Ramos (cell line): ENCODE results near the gene RSL1D1.

Experiments used
- in situ Hi-C: fragments of 300-500 bp; cut with MboI; formaldehyde crosslinking; loops from one replicate; pipeline ENCODE4 v1.14.3; 2022; ENCODE audit warnings: low sequenced_read_pairs; ENCODE audit not compliant: unreplicated experiment

The RSL1D1 gene

DNA sequence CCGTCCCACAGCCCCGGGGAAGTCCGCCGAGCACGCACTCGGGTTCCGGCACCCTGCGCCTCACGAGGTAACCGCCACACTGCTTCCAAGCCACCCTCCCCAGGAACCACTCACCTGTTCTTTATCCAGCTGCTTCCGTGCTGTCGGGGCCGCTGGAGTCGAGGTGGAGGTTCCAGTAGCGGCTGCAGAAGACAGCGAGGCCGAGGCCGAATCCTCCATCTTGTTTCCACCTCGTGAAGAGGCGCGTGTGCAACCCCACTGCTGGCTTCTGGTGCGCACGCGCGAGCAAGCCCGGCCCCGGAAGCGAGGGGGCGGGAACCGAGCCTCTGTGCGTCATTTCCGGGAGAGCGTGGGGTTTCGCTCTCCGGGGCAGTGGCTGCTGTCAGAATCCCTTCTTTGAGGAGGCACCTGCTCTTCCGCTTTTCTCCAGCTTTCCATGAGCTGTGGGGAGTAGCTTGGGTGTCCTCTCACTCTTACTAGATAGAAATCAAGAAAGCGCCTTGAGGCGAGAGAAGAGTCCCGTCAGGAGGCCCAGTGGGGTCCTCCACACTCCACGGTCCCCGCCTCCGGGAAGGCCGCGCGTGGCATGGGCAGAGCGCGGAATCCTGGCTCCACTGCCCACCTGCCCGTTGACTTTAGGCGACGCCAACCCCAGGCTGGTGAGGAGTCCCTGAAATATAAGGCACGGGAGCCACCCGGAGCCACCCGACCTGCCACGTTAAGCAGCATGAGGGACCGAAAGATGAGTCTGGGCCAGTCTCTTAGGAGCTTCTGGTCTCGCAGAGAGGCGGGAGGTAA, at the start of gene RSL1D1:
Gene RSL1D1 (minus strand): TSS at position 249 of the 798 bp plus-strand sequence. CDS start 30 bp downstream, at position 219.
- in situ Hi-C loops: no loop called here

DNA sequence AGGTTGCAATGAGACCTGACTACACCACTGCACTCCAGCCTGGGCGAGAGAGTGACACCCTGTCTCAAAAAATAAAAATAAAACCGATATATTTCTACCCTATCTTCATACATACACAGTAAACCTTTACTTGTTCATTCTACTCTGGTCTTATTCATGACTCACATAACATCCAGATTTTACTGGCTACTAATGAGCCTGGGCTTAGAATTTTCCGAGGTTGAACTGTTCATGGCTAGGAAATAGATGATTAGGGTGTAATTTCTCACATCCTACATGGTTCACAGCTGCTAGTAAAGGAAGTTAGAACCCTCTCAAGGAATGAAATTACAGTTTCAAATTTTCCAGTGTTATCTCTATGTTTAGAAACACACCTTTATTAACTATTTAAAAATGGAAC, 49.7 kb upstream of the RSL1D1 start:
- in situ Hi-C loops: no loop called here

DNA sequence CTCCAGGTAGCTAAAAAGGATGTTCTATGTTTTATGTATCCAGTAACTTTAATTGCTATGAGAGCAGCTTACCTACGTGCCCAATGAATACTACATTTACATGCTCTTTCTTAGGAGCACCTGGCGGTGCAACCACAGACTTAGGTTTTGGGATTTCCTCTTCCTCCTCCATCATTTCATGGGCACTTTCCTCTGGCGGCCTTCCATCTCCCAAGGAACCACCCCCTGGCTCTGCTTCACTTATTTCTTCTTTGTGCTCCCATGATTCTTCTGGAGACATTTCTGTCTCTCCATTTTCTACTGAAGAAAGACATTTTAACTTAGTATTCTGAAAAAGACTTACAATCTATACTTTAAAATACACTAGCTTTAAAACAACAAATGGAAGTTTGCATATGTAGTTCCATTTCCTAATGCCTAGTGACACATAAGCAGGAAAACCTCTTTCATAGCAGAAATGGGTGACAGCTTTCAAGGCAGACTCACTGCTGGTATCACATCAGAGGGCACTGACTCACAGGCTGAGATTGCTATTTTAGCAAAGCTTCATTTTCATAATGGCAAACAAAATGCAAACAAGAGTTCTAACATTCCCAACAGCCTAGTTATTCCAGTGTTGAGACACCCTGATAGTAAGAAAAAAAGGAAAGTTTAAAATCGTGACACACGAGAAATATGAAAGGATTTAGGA, 45.3 kb upstream of the RSL1D1 start:
- in situ Hi-C loops: loop anchor here (10.0 kb wide), 1 partner anchor 58 kb away; no protein-coding TSS in a partner anchor

DNA sequence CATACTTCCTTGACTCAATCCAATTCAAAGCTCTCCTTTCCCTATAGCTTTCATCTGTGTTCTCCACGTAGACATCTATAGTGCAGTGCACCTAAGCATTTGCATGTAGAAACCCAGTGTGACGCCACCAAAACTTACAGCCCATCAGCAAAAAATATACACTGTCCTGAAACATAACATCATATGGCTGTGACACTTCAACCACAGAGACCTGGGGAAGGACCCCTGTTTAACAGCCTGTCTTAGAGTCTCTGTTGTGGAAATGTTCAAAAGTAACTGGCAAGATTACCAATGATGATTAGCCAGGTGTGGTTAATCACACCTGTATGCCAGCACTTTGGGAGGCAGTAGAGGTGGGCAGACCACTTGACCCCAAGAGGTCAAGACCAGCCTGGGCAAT, 42.2 kb upstream of the RSL1D1 start:
- in situ Hi-C loops: loop anchor here (10.0 kb wide), 1 partner anchor 61 kb away; no protein-coding TSS in a partner anchor

DNA sequence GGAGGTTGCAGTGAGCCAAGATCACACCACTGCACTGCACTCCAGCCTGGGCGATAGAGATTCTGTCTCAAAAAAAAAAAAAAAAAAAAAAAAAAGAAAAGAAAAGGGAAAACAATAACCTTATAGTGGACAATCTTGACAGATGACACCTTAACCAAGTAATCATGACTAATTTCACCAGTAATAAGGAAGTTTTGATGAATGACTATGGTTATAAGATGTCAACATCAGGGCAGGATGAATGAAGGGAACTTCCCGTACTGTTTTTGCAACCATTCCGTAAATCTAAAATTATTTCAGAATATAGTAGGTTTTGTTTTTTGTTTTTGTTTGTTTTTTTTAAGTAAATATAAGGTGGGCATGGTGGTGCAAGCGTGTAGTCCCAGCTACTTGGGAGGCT, 41.4 kb upstream of the RSL1D1 start:
- in situ Hi-C loops: loop anchor here (10.0 kb wide), 1 partner anchor 62 kb away; no protein-coding TSS in a partner anchor

DNA sequence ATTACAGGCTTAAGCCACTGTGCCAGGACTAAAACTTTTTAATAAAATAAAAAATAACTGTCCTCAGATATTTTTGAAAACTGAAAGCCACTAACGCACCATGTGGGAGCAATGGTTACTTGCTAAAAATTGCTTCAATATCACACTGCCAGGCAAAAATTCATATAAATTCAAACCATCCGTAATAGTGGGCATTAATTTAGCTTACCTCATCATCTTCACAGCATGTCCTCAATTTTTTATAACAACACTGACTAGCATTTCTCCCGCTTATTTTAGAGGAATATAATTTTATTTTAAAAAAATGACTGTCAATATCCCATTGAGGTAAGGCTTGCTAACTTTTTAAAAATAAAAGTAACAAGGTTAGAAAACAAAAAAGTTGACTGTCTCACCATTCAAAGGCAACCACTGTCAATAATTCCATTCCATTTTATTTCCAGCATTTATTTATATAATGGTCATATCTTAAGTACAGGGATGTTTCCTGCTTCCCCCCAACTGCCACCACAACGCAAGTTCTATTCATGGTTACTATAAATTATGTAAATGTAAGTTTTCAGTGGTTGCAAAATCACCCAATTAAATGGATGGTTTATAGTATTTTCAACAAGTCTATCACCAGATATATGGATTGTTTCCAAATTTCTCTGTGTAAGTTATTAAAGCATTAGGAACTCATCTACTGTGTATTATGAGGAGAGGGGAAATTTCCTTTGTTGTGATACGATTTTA, 39.1 kb upstream of the RSL1D1 start:
- in situ Hi-C loops: loop anchor here (10.0 kb wide), 1 partner anchor 64 kb away; no protein-coding TSS in a partner anchor

DNA sequence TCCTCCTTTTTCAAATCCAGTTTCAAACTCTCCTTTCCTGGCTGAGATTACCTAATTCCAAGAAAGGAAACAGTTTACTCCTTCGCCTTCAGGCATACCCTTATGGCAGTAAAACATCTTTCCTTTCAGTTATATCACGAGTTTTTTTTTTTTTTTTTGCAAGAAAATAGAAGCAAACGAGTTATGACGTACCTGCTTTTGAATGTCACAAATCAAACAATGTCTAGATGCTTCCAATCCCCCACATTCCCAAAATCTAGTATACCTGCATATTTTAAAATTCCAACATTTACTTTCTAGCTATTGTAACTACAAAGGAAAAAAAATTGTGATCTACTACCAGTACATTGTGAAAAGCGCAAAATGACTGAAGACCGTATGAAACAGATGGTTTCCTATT, 35.5 kb upstream of the RSL1D1 start:
- in situ Hi-C loops: no loop called here

DNA sequence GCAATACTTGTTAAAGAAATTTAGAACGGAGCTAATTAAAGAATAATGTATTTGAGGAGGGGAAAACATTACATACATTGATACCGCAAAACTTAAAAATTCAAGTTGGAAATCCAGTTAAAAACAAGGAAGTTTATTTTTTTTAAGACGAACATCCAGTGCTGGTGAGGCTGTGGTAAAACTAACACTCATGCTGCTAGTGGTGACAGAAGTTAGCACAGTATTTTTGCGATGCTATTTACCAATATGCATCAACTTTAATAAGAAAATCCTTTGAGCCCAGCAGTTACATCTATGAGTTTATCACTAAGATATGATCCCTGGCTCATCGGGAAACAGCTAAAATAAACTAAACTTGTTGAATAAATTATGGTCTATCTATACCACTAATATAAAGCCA, 32.7 kb upstream of the RSL1D1 start:
- in situ Hi-C loops: no loop called here

DNA sequence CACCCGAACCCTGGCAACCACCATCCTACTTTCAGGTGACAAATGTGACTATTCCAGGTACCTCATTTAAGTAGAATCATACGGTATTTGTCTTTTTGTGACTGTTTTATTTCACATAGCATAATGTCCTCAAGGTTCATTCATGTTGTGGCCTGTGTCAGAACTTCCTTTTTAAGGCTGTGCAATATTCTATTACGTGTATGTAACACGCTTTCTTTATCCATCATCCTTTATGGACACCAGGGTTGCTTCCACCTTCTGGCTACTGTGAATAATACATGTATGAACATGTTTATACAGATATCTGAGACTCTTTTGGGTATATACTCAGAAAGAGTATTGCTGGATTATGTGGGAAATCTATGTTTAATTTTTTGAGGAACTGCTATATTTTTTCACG, 28.7 kb upstream of the RSL1D1 start:
- in situ Hi-C loops: no loop called here

DNA sequence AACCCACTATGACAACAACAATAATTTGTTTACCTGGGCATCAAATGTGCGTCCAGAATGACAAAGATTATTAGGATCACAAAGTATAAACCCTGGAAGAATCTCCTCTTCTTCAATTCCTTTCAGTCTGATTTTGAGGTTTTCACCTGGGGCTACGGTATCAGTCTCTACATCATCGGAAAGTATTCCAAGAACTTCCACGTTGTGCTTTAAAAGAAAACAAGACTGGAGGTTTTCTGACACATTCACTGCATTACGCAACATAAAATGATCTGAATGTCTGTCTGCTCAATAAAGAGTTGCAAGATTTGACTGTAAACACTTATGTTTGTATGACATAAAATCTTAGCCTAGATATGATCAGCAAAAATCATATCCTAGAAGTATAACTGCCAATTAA, 26.0 kb upstream of the RSL1D1 start:
- in situ Hi-C loops: no loop called here

DNA sequence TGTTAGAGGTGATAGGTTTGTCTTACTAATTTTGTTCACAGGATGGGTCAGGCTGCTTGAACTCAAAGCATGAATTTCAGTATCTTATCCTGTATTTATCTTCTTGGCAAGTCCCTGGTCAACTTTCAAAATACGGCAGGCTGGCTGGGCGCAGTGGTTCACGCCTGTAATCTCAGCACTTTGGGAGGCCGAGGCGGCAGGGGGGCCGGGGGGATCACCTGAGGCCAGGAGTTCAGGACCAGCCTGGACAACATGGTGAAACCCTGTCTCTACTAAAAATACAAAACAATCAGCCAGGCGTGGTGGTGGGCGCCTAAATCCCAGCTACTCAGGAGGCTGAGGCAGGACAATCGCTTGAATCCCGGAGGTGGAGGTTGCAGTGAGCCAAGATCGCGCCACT, 25.0 kb upstream of the RSL1D1 start:
- in situ Hi-C loops: no loop called here

DNA sequence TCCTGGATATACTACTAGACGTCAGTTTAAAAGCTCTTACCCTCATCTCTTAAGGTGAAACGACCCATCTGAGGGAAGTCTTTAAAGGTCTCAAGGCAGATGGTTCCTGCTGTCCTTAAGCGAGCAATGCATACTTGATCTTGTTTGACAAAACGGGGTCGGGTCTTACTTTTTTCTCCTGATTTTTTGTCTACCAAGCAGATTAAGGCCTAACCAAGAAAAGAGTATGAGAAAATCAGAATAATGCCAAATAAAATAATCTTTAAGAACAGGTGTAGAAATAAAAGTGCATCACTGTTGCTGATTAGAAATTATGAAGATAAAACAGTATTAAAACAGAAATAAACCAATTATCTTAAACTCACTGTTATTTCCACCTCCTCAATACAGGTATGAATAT, 24.4 kb upstream of the RSL1D1 start:
- in situ Hi-C loops: no loop called here

DNA sequence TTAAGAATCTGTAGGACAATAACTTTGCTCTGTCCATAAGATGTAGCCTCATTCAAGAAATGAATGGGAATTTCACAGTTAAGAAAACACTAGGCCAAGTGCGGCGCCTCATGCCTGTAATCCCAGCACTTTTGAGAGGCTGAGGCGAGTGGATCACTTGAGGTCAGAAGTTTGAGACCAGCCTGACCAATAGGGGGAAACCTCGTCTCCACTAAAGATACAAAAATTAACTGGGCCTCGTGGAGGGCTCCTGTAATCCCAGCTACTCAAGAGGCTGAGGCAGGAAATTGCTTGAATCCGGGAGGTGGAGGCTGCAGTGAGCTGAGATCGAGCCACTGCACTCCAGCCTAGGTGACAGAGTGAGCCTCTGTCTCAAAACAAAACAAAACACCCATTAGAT, 19.9 kb upstream of the RSL1D1 start:
- in situ Hi-C loops: no loop called here

DNA sequence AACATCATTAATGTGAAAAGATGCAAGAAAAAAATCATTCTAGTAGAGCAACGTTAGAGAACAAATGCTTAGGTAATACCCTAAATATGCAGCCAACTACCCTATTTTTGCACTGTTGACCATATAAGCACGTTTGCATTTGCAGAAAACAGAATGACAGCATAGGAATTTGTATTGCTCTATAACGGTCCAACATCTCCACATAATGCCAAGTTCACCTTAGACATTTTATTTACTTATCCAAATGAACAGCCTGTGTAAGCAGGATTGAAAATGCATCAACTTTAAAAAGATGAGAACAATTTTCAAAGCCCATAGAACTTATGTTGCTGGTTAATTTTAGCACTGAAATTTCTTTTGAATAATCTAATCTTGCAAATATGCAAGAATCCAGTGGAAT, 19.1 kb upstream of the RSL1D1 start:
- in situ Hi-C loops: no loop called here

DNA sequence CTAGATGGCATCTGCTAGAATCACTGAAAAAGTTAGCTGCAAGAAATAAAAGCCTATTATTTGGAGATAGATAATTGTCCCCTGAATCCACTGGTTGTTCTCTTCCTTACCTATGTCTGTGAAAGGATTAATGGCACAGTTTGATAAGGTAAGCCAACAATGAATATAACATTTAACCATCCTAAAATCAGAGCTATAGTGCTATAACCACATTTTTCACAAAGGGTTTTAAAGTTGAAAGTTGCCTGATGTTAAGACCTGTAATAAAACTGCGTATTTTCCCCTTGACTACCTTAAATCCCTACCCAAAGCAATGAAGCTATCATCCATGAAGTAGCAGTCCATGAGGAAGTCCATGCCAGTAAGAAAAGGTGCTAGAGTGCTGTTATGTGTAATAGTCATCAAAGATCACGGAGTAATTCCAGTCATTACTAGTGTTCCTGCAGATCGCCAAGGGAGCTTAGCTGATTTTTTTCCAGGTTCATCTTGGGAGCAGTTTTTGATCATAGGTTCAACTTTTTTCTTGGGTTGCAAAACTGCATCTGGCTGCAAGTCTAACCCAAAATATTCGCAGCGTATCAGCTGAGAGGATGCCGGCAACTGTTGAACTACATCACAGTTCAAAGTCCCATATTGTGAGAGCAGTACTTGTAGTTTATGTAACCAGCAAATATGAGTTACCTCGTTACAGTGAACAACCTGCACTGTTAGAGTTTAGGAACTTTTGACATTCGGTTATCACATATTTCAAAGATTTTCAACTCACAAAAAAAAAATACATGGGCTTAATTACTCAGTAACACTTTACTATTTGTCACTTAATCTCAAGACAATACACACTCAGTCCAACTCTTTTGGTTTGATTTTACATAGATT, 18.2 kb upstream of the RSL1D1 start:
- in situ Hi-C loops: no loop called here

DNA sequence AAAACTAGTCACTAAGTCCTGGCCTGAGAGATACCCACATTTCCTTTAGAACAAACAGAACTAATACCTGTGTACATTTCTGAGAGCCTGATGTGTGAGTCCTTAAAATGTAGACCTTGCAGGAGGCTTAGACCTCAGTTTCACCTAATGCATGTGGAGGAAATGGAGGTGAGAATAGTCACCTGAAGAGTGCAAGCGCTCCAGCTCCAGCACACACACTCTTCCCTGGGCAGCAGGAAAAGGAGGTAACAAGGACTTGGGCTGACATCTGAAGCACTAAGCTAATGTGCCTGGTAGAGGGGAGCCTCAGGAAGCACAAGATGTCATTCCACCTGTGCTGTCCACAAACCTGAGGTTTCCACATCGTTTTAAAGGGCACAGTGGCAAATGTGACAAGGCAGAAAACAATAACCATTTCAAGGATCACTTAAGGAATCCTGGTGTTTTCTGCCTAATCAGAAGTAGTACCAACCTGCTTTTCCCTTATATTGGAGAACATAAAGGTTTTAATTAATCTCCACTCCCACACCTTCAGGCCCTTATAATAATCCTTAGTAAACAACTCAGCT, 17.2 kb upstream of the RSL1D1 start:
- in situ Hi-C loops: no loop called here

DNA sequence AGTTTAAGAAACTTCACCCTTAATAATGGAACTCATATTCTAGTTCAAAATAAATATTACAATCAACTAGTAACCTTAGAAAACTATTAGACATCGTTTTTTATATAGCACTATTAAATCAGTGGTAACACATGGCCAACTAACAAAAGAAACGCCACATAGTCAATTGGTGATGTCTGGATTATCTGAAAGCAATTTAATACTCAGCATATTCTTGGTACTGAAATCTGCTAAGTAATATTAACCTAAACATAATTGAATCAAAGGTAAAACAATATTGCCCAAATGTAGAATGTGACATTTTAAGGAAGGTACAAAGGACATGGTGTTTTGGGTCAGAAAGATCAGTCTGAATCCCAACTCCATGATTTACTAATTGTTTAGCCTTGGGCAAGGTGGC, 11.1 kb upstream of the RSL1D1 start:
- in situ Hi-C loops: no loop called here

DNA sequence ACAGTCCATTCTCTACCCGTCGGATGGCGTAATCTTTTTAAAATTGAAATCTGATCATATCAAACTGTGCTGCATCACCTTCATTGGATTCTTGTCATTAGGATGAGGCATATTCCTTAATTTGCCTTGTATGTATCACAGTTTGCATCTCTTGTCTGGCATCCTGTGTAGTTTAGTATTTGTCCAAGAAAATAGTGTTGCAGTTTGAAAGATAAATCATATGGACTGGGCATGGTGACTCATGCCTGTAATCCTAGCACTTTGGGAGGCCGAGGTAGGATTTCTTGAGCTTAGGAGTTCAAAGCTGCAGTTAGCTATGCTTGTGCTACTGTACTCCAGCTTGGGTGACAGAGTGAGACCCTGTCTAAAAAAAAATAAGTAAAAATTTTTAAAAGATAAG, 5.8 kb upstream of the RSL1D1 start:
- in situ Hi-C loops: no loop called here

DNA sequence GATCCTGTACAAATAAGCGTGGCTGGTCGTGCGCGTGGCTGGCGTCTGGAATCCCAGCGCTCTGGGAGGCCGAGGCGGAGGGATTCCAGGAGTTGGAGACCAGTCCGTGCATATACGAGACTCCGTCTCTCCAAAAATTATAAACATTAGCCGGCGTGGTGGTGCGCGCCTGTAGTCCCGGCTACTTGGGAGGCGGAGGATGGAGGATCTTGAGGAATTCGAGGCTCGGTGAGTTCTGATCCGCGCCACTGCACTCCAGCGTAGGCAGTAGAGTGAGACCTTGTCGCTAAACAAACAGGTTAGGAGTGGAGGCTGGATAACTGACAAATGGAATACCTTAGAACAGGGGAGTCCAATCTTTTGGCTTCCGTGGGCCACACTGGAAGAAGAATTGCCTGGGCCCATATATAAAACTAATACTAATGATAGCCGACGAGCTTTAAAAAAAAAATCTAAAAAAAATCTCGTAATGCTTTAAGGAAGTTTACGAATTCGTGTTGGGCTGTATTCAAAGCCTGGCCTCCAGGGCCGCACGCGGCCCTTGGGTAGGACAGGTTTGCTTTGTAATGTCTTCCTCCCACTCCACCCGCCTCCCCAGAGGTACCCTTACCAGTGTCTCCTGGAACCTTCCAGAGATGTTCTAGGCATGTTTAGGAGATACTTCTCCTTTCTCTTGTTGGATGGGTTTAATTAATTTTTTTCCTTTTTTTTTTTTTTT, 909 bp upstream of the RSL1D1 start:
- in situ Hi-C loops: no loop called here
